Osteoblast (primary cell): ENCODE results near the gene MUC12. TPM values are rescaled to one million over a fixed set of nuclear protein-coding genes. Genes with fewer than 3 reads are reported as not detected.

ENCODE experiments used
- DNase-seq: peaks from one replicate; pipeline ENCODE4 v3.0.0; 2011; ENCODE audit warnings: low spot score, mixed read lengths; ENCODE audit not compliant: insufficient read length; ENCODE audit errors: missing footprints
- H2AFZ ChIP-seq: 2 replicates; pipeline ENCODE4 v1.6.0; 2011; ENCODE audit warnings: mild to moderate bottlenecking, low read length
- H3K27ac ChIP-seq: 2 replicates; pipeline ENCODE4 v1.5.1; 2011; ENCODE audit warnings: mild to moderate bottlenecking, low read depth, low read length, moderate library complexity
- H3K27me3 ChIP-seq: 2 replicates; pipeline ENCODE4 v1.6.0; 2012; ENCODE audit warnings: mild to moderate bottlenecking, control low read depth, inconsistent platforms, low read length, moderate library complexity; ENCODE audit not compliant: insufficient read depth
- H3K36me3 ChIP-seq: 2 replicates; pipeline ENCODE4 v1.5.1; 2011; ENCODE audit warnings: mild to moderate bottlenecking, low read length, control low read depth, moderate library complexity; ENCODE audit not compliant: insufficient read depth
- H3K4me1 ChIP-seq: 2 replicates; pipeline ENCODE4 v1.5.1; 2011; ENCODE audit warnings: mild to moderate bottlenecking, low read length, control low read depth, moderate library complexity; ENCODE audit not compliant: insufficient read depth
- H3K4me2 ChIP-seq: 2 replicates; pipeline ENCODE4 v1.6.0; 2011; ENCODE audit warnings: mild to moderate bottlenecking, low read length; ENCODE audit not compliant: insufficient read depth
- H3K4me3 ChIP-seq: fragments of 200-600 bp; sonication (generic); 3 replicates; pipeline ENCODE4 v1.5.1; 2012; ENCODE audit warnings: mild to moderate bottlenecking, low read length, inconsistent platforms; ENCODE audit not compliant: insufficient read depth
- H3K79me2 ChIP-seq: 2 replicates; pipeline ENCODE4 v1.6.0; 2012; ENCODE audit warnings: mild to moderate bottlenecking, low read length, control low read depth, inconsistent platforms; ENCODE audit not compliant: insufficient read depth
- H3K9me3 ChIP-seq: 2 replicates; pipeline ENCODE4 v1.5.1; 2011; ENCODE audit warnings: low read depth, low read length, control low read depth
- H4K20me1 ChIP-seq: 2 replicates; pipeline ENCODE4 v1.6.0; 2012; ENCODE audit warnings: mild to moderate bottlenecking, low read length, control low read depth; ENCODE audit not compliant: insufficient read depth
- CTCF ChIP-seq: IDR thresholded peaks from 2 replicates; pipeline ENCODE4 v1.5.1; 2011; ENCODE audit warnings: mild to moderate bottlenecking, low read depth, low read length, moderate library complexity; ENCODE audit errors: extremely low read depth
- total RNA-seq: library from RNA; depleted of rRNA; stranded (reverse); fragments of >200 nt; gene quantifications from 2 replicates; pipeline ENCODE4 v1.2.3, GENCODE V29; 2012

The MUC12 gene
- total RNA-seq, 1 donor = under 0.01 TPM

DNA sequence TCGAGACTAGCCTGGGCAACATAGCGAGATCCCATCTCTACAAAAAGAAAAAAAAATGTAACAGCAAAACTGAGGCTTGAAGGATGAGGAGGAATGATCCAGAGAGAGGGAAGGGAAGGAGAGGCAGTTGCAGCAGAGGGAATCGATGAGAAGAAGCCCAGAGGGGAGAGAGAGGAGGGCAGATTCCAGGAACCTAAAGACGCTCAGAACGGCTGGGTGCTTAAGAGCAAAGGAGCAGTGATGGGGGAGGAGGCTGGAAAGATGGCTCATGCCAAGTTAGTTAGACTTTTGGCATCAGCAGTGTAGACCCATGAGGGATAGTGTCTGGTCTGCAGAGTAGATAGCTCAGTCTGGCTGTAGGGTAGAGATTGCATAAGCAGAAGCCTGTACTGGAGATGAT lies 40.3 kb downstream of the MUC12 start:
- H3K36me3 ChIP-seq = no peaks in the 10 kb centered on the region
- TF ChIP-seq CTCF = no peak
- DNase-seq = peak; percentile 45

DNA sequence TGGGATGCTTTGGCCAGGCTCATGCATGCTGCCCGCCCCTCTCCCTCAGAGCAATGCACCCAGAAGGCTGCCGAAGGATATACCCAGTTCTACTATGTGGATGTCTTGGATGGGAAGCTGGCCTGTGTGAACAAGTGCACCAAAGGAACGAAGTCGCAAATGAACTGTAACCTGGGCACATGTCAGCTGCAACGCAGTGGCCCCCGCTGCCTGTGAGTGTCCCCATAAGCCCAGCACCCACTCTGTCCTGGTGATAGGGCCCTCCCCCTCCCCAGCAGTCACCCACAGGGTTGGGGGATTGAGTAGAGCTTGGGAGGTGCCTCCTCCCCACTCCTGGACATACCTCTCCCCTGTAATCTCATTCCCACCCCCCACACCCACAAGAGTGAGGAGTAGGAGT lies 43.6 kb downstream of the MUC12 start:
- H3K4me2 ChIP-seq = no peak overlapping the region
- no peaks in the 10 kb centered on the region for H3K27me3 ChIP-seq
- TF ChIP-seq CTCF = no peak
- no peaks in the 10 kb centered on the region for H3K9me3 ChIP-seq
- H3K27ac ChIP-seq = no peak overlapping the region
- no peaks in the 10 kb centered on the region for H4K20me1 ChIP-seq
- DNase-seq = no peak
- no peaks in the 10 kb centered on the region for H3K79me2 ChIP-seq
- H3K36me3 ChIP-seq = no peaks in the 10 kb centered on the region
- H3K4me3 ChIP-seq = no peak overlapping the region
- H2AFZ ChIP-seq = no peak overlapping the region
- peaks cover 10% of the 10 kb centered on the region for H3K4me1 ChIP-seq

More for the DNA sequence above, 40.3 kb downstream of the MUC12 start:
- H3K79me2 ChIP-seq = no peaks in the 10 kb centered on the region
- H4K20me1 ChIP-seq = no peaks in the 10 kb centered on the region
- no peaks in the 10 kb centered on the region for H3K27me3 ChIP-seq
- H3K9me3 ChIP-seq = no peaks in the 10 kb centered on the region
- no peaks in the 10 kb centered on the region for H3K4me1 ChIP-seq
- H2AFZ ChIP-seq = no peak overlapping the region
- no peak overlapping the region for H3K4me3 ChIP-seq
- no peak overlapping the region for H3K27ac ChIP-seq
- H3K4me2 ChIP-seq = no peak overlapping the region

GRCh38 chr7:101015626-101016025 lies 46.3 kb downstream of the MUC12 start:
- H2AFZ ChIP-seq = no peak overlapping the region
- H3K9me3 ChIP-seq = no peaks in the 10 kb centered on the region
- H3K4me3 ChIP-seq = no peak overlapping the region
- H4K20me1 ChIP-seq = no peaks in the 10 kb centered on the region
- no peaks in the 10 kb centered on the region for H3K79me2 ChIP-seq
- no peak overlapping the region for H3K4me2 ChIP-seq
- H3K27me3 ChIP-seq = no peaks in the 10 kb centered on the region
- peaks cover 10% of the 10 kb centered on the region for H3K4me1 ChIP-seq
- TF ChIP-seq CTCF = no peak
- no peaks in the 10 kb centered on the region for H3K36me3 ChIP-seq
- DNase-seq = peak; percentile 62
- H3K27ac ChIP-seq = no peak overlapping the region

DNA sequence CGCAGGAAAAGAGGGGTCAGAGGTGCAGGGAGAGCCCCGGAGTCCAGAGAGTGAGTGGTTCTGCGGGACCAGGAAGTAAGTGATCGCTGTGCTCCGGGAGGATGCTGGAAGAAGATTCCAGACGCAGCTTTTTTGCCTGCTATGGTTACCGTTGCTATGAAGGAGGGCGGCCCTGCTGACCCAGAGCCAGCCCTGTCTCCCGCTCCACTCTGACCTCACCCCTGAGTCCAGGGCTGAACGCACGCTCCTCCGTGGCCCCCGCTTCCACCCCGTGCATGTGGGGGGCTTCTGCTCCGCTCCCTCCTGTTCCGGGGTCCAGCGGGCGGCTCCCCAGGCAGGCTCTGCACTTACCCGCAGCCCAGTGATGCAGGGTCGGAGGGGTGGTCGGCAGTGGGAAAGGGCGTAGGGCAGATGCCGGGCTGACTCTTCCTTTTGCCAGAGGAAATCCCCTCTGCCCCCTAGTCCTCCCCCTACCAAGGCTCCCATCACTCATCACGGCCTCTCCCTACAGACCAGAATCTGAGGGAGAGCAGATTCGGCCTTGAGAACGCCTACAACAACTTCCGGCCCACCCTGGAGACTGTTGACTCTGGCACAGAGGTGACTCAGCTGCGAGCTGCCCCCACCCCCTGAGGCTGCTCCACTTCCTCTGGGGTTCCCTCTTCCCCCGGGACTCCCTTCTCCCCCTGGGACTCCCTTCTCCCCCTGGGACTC lies 47.9 kb downstream of the MUC12 start:
- Histone ChIP-seq H3K36me3 (no peaks in the 10 kb centered on the region), H4K20me1 (no peaks in the 10 kb centered on the region), H3K27ac (peak overlapping the region; percentile 83), H3K27me3 (no peaks in the 10 kb centered on the region), H3K9me3 (no peaks in the 10 kb centered on the region), H3K79me2 (no peaks in the 10 kb centered on the region), H3K4me2 (peak overlapping the region; percentile 93), H3K4me1 (peaks cover 10% of the 10 kb centered on the region), H3K4me3 (peak overlapping the region; percentile 80), H2AFZ (peak overlapping the region; percentile 92)
- no peak for TF ChIP-seq CTCF
- DNase-seq = peak; percentile 98
